H7 (cell line): ENCODE measurements around the gene CCDC70. TPM values are rescaled to one million over a fixed set of nuclear protein-coding genes. Genes with fewer than 3 reads are reported as not detected.
A peak's percentile ranks its signal among the peaks of the same experiment; 100 is the strongest.

Experiments
- DNase-seq: peaks from one replicate; pipeline ENCODE4 v3.0.0; 2012
- H3K27me3 ChIP-seq: 2 replicates; pipeline ENCODE4 v1.6.0; 2011; ENCODE audit warnings: mild to moderate bottlenecking, low read length; ENCODE audit not compliant: control insufficient read depth, insufficient read depth
- H3K36me3 ChIP-seq: replicated peaks from 2 replicates; pipeline ENCODE4 v1.5.1; 2011; ENCODE audit warnings: low read length; ENCODE audit not compliant: control insufficient read depth, insufficient read depth
- H3K4me3 ChIP-seq: 2 replicates; pipeline ENCODE4 v1.5.1; 2011; ENCODE audit warnings: low read depth, mild to moderate bottlenecking, control low read depth, low read length, moderate library complexity; ENCODE audit not compliant: insufficient read depth
- total RNA-seq: library from RNA; depleted of rRNA; stranded (reverse); fragments of >200 nt; shearing (Covaris generic); gene quantifications from 2 replicates; pipeline ENCODE4 v1.2.3, GENCODE V29; 2014

CCDC70 gene
- total RNA-seq, 1 experiment from 2014 or later: not detected

GRCh38 chr13:51840917-51841316 is 20.9 kb upstream of the CCDC70 start:
- no peak overlapping the region for H3K4me3 ChIP-seq
- no peaks in the 10 kb centered on the region for H3K27me3 ChIP-seq
- no peak for DNase-seq
- no peaks in the 10 kb centered on the region for H3K36me3 ChIP-seq

- no peak for DNase-seq
- H3K36me3 ChIP-seq: no peaks in the 10 kb centered on the region
- no peak overlapping the region for H3K4me3 ChIP-seq
- H3K27me3 ChIP-seq: no peaks in the 10 kb centered on the region
Measured at GRCh38 chr13:51841732-51842131, 20.0 kb upstream of the CCDC70 start.

- Histone ChIP-seq H3K4me3 (no peak overlapping the region), H3K27me3 (no peaks in the 10 kb centered on the region), H3K36me3 (no peaks in the 10 kb centered on the region)
- no peak for DNase-seq
Measured at GRCh38 chr13:51843529-51843928, 18.2 kb upstream of the CCDC70 start.

GRCh38 chr13:51844862-51845573 is 16.8 kb upstream of the CCDC70 start, which contains the start of gene TMEM272:
TSS of gene TMEM272 (minus strand) at chr13:51845177. CDS start at chr13:51838530, 6,647 bp downstream.
- peak within 1 kb of the TSS; percentile 3; the same call in 1 of the 2 replicates for H3K4me3 ChIP-seq
- DNase-seq: peak; percentile 91

DNA sequence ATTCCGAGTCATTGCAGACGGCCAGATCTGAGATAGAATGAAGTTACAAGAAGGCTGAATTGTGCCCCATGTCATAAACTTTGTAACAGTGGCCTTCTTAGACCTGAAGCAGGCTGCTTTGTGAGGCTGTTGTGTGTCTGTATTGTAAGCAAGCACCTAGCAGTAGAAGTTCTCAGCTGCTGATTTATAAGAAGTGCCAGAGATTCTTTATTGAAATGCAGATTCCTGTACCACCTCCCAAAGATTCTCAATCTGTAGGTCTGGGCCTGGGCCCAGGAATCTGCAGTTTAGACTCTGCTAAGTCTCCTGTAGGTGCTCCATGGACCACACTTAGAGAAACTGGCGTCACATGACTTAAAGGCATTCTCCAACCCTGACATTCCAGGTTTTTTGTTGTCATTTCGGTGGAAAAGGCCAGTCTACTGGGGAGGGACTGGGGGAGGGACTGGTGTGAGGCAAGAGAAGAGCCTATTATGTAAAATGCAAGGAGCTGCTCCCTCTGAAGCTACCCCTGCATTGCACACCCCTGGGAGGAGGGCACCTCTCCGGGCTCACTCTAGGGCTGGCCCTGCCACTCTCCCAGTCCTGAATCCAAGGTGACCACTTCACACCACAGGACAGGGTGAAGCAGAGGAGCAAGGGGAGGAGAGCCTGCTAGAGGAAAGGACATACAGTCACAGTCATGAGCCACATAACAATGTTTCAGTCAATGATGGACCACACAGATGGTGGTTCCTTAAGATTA is 16.0 kb upstream of the CCDC70 start:
- no peak for DNase-seq
- Histone ChIP-seq H3K4me3 (no peak overlapping the region), H3K27me3 (no peaks in the 10 kb centered on the region), H3K36me3 (no peaks in the 10 kb centered on the region)

More at GRCh38 chr13:51844862-51845573, 16.8 kb upstream of the CCDC70 start, which contains the start of gene TMEM272:
- H3K27me3 ChIP-seq: no peaks in the 10 kb centered on the region
- H3K36me3 ChIP-seq: no peaks in the 10 kb centered on the region

DNA sequence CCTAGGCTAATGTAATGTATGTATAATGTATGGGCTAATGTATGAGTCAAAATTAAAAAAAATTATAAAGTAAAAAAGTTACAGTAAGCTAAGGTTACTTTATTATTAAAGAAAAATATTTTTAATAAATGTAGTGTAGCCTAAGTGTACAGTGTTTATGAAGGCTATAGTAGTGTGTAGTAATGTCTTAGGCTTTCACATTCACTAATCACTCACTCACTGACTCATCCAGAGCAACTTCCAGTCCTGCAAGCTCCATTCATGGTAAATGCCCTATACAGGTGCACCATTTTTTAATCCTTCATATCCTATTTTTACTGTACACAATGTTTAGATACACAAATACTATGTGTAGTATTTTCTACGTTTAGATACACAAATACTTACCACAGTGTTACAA is 15.0 kb upstream of the CCDC70 start:
- Histone ChIP-seq H3K4me3 (no peak overlapping the region), H3K27me3 (no peaks in the 10 kb centered on the region), H3K36me3 (no peaks in the 10 kb centered on the region)
- no peak for DNase-seq

DNA sequence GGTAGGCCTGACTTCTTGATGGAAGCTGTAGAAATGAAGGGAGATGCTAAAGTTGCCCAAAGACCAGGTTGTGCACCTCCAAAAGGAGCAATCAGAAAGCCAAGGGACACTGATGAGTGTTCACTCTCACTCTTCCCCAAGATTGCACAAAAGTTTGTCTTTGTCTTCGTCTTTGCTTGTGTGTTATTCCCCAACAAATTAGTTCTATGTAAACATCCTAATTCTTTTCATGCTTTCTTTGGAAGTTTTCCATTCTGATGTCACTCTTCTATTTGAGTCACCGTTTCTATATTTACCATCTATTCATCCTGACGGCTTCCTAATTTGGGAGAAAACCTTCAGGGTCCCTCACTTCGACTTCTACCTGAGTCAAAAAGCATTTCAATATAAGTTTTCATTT is 13.1 kb upstream of the CCDC70 start:
- no peaks in the 10 kb centered on the region for H3K36me3 ChIP-seq
- no peak overlapping the region for H3K4me3 ChIP-seq
- H3K27me3 ChIP-seq: no peaks in the 10 kb centered on the region
- no peak for DNase-seq

- peak; percentile 87 for DNase-seq
- no peaks in the 10 kb centered on the region for H3K27me3 ChIP-seq
- H3K4me3 ChIP-seq: no peak overlapping the region
- no peaks in the 10 kb centered on the region for H3K36me3 ChIP-seq
Measured at GRCh38 chr13:51849145-51850101, 12.3 kb upstream of the CCDC70 start.

GRCh38 chr13:51856027-51856736 is 5.6 kb upstream of the CCDC70 start:
- no peak for DNase-seq
- H3K4me3 ChIP-seq: no peak overlapping the region
- no peaks in the 10 kb centered on the region for H3K27me3 ChIP-seq
- H3K36me3 ChIP-seq: no peaks in the 10 kb centered on the region

DNA sequence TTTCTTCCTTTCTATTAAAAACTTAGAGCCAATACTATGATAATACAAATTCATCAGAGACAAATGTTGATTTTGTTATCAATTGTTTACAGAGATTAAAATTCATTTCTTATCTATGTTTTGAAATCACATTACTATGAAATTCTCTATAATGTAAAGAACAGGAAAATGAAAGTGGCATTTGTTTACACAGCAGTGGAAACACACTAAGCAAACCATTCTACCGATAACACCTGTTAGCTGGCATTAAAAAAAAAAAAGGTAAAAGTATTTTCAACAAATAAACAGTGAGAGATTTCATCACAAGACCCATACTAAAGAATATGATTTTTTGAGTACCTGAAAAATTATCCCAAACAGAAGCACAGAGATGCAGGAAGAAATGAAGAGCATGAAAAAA is 4.8 kb upstream of the CCDC70 start:
- Histone ChIP-seq H3K4me3 (no peak overlapping the region), H3K36me3 (no peaks in the 10 kb centered on the region), H3K27me3 (no peaks in the 10 kb centered on the region)
- no peak for DNase-seq

DNA sequence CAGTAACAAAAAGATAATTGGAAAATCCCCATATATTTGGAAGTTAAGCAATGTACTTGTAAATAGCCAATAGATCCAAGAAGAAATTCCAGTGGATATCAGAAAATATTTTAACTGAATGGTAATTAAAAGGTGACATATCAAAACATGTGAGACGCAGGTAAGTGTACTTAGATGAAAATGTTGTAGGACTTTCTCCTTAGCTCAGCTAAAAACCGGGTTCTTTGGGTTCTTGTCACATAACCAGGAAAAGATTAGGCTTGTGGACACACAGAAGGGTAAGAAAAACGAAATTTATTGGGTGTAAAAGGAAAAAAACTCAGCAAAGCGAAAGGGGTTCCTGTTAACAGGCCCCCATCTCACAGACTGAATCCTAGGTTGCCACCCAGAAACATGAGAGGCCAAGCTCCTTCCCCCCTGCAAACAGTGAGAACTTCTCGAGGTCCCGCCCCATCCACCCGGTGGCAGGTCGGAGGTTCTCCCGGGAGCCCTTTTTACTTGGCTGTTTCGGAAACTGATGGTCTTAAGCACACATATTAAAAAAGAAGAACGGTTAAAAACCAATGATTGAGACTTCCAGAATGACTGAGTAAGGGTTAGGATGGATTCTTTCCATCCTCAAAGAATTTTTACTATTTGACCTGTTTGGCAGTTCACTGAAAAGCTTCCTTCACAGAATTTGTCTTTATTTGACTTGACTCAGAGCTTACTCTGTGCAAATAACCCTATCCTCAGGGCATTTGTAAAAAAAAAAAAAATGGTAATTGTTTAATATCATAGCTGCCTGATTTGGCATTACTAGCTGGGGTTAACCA is 3.1 kb upstream of the CCDC70 start:
- H3K27me3 ChIP-seq: no peaks in the 10 kb centered on the region
- H3K36me3 ChIP-seq: no peaks in the 10 kb centered on the region
- H3K4me3 ChIP-seq: no peak overlapping the region
- peak; percentile 43 for DNase-seq

GRCh38 chr13:51862957-51863356 is 1.2 kb downstream of the CCDC70 start:
- Histone ChIP-seq H3K36me3 (no peaks in the 10 kb centered on the region), H3K4me3 (no peak overlapping the region)
- no peak for DNase-seq

GRCh38 chr13:51865838-51866237 is 4.1 kb downstream of the CCDC70 start:
- DNase-seq: peak; percentile 61
- no peak overlapping the region for H3K4me3 ChIP-seq
- no peaks in the 10 kb centered on the region for H3K36me3 ChIP-seq

More at GRCh38 chr13:51862957-51863356, 1.2 kb downstream of the CCDC70 start:
- H3K27me3 ChIP-seq: no peaks in the 10 kb centered on the region

More at GRCh38 chr13:51865838-51866237, 4.1 kb downstream of the CCDC70 start:
- H3K27me3 ChIP-seq: no peaks in the 10 kb centered on the region
